HCT116 (cell line): ENCODE data around the gene KCNJ14. TPM values are rescaled to one million over a fixed set of nuclear protein-coding genes. Genes with fewer than 3 reads are reported as not detected.

Source experiments
- ATAC-seq: fragments of 200-7000 bp; cut with Tn5 transposase; 2 replicates; pipeline ENCODE4 v1.9.1; 2020; ENCODE audit warnings: mild to moderate bottlenecking, moderate library complexity
- BruUV-seq: library from RNA; stranded (reverse); fragments of 400-500 nt; replicated peaks from 2 replicates; lab custom pipeline; 2021; lab: Mats Ljungman, UMichigan
- CTCF ChIA-PET: fragments of 300-600 bp; sonication (Branson Sonifier 250); formaldehyde crosslinking; loops from one replicate; lab custom pipeline; 2021; ENCODE audit warnings: antibody characterized with exemption; lab: Charles Lee
- POLR2A ChIA-PET: fragments of 300-600, 350-600 bp; sonication (Branson Sonifier 250); formaldehyde crosslinking; loops from one replicate; lab custom pipeline; 2021; ENCODE audit warnings: antibody characterized with exemption; lab: Charles Lee
- RAD21 ChIA-PET, 2 experiments: fragments of 300-600 bp; sonication (Branson Sonifier 250); formaldehyde crosslinking; loops; one replicate each; lab custom pipeline; 2023; ENCODE audit warnings: low total read pairs in 2 of 2; ENCODE audit not compliant: uncharacterized antibody in 2 of 2, unreplicated experiment in 2 of 2, low non-redundant PET in 1 of 2; lab: Charles Lee
- DNase-seq: peaks from one replicate; pipeline ENCODE4 v3.0.0-alpha.2; 2010; ENCODE audit warnings: low read depth, low spot score
- H2AFZ ChIP-seq: fragments of 200-600 bp; shearing (Covaris generic), sonication (generic); 2 replicates; pipeline ENCODE4 v1.6.1; 2017; ENCODE audit warnings: low read depth, mixed run types, mixed read lengths, antibody characterized with exemption, low read length; ENCODE audit not compliant: poor library complexity, severe bottlenecking
- H3K27ac ChIP-seq: 2 replicates; pipeline ENCODE4 v1.5.1; 2012; ENCODE audit warnings: low read depth, low read length
- H3K27me3 ChIP-seq: fragments of 200-600 bp; sonication (generic); 2 replicates; pipeline ENCODE4 v1.6.1; 2016; ENCODE audit warnings: mixed run types, low read length, mixed read lengths; ENCODE audit not compliant: insufficient read depth
- H3K36me3 ChIP-seq, 2 experiments: fragments of 200-500 bp in 1 of 2; fragments of 200-600 bp in 1 of 2; sonication (Bioruptor generic) in 1 of 2; sonication (generic) in 1 of 2; 2 replicates each; pipeline versions ENCODE4 v1.5.1 to v1.6.1; 2014 to 2016; ENCODE audit warnings: low read length in 2 of 2, inconsistent platforms in 1 of 2, mixed read lengths in 1 of 2, mixed run types in 1 of 2; ENCODE audit not compliant: insufficient read depth in 2 of 2, control insufficient read depth in 1 of 2
- H3K4me1 ChIP-seq, 2 experiments: fragments of 200-600 bp in 1 of 2; sonication (generic) in 1 of 2; 2 replicates each; pipeline versions ENCODE4 v1.5.1 to v1.6.1; 2012 to 2017; ENCODE audit warnings: low read length in 2 of 2, inconsistent platforms in 1 of 2, mild to moderate bottlenecking in 1 of 2, mixed read lengths in 1 of 2, mixed run types in 1 of 2, moderate library complexity in 1 of 2; ENCODE audit not compliant: insufficient read depth in 2 of 2, control insufficient read depth in 1 of 2
- H3K4me2 ChIP-seq: fragments of 200-600 bp; sonication (generic); 2 replicates; pipeline ENCODE4 v1.6.1; 2017; ENCODE audit warnings: mixed run types, low read length, mixed read lengths
- H3K4me3 ChIP-seq, 2 experiments: fragments of 200-600 bp in 1 of 2; sonication (generic) in 1 of 2; replicated peaks in 1 of 2; 2 replicates each; pipeline ENCODE4 v1.5.1; 2011 to 2016; ENCODE audit warnings: low read length in 2 of 2, control low read depth in 1 of 2, low read depth in 1 of 2, mild to moderate bottlenecking in 1 of 2, mixed read lengths in 1 of 2, mixed run types in 1 of 2
- H3K79me2 ChIP-seq: fragments of 200-600 bp; sonication (generic); 2 replicates; pipeline ENCODE4 v1.6.1; 2017; ENCODE audit warnings: mild to moderate bottlenecking, mixed run types, low read length, moderate library complexity, mixed read lengths; ENCODE audit not compliant: insufficient read depth
- H3K9ac ChIP-seq: fragments of 200-600 bp; sonication (generic); 2 replicates; pipeline ENCODE4 v1.6.1; 2016; ENCODE audit warnings: low read length, mixed read lengths
- H3K9me2 ChIP-seq: fragments of 200-600 bp; sonication (generic), shearing (Covaris generic); 2 replicates; pipeline ENCODE4 v1.6.1; 2017; ENCODE audit warnings: mixed run types, mild to moderate bottlenecking, moderate library complexity; ENCODE audit not compliant: insufficient read depth
- H3K9me3 ChIP-seq, 2 experiments: fragments of 200-500 bp in 1 of 2; fragments of 200-600 bp in 1 of 2; sonication (Bioruptor generic) in 1 of 2; sonication (generic) in 1 of 2; 2 replicates each; pipeline ENCODE4 v1.6.1; 2014 to 2017; ENCODE audit warnings: low read length in 2 of 2, mixed read lengths in 2 of 2, inconsistent platforms in 1 of 2, low read depth in 1 of 2, mild to moderate bottlenecking in 1 of 2, mixed run types in 1 of 2, moderate library complexity in 1 of 2; ENCODE audit not compliant: control insufficient read depth in 1 of 2, insufficient read depth in 1 of 2
- H4K20me1 ChIP-seq: fragments of 200-600 bp; sonication (generic), shearing (Covaris generic); 2 replicates; pipeline ENCODE4 v1.6.1; 2017; ENCODE audit warnings: mixed run types, mild to moderate bottlenecking, moderate library complexity; ENCODE audit not compliant: insufficient read depth
- CEBPB ChIP-seq: IDR thresholded peaks from 2 replicates; pipeline ENCODE4 v1.6.1; 2012; ENCODE audit warnings: low read depth
- EZH2 ChIP-seq: fragments of 200-600 bp; sonication (generic); IDR thresholded peaks from 2 replicates; pipeline ENCODE4 v1.6.1; 2017; ENCODE audit warnings: antibody characterized with exemption, mixed run types
- EZH2phosphoT487 ChIP-seq: fragments of 200-600 bp; IDR thresholded peaks from 2 replicates; pipeline ENCODE4 v1.6.1; 2018; ENCODE audit warnings: antibody characterized with exemption, borderline replicate concordance
- FOSL1 ChIP-seq: IDR thresholded peaks from 2 replicates; pipeline ENCODE4 v1.6.1; 2012; ENCODE audit warnings: low read depth
- JUND ChIP-seq: IDR thresholded peaks from 2 replicates; pipeline ENCODE4 v1.6.1; 2012
- POLR2AphosphoS5 ChIP-seq: IDR thresholded peaks from 2 replicates; pipeline ENCODE4 v1.6.1; 2011; ENCODE audit warnings: mild to moderate bottlenecking, low read depth, low read length, moderate library complexity
- RAD21 ChIP-seq: IDR thresholded peaks from 2 replicates; pipeline ENCODE4 v1.6.1; 2012; ENCODE audit warnings: low read depth, mild to moderate bottlenecking
- SP1 ChIP-seq: IDR thresholded peaks from 2 replicates; pipeline ENCODE4 v1.6.1; 2012; ENCODE audit warnings: low read depth
- SRF ChIP-seq: IDR thresholded peaks from 2 replicates; pipeline ENCODE4 v1.6.1; 2012; ENCODE audit warnings: low read depth
- YY1 ChIP-seq: IDR thresholded peaks from 2 replicates; pipeline ENCODE4 v1.6.1; 2011; ENCODE audit warnings: low read length, low read depth, moderate library complexity, mild to moderate bottlenecking; ENCODE audit not compliant: insufficient replicate concordance; ENCODE audit errors: extremely low read depth
- ZBTB33 ChIP-seq: IDR thresholded peaks from 2 replicates; pipeline ENCODE4 v1.6.1; 2011; ENCODE audit warnings: mild to moderate bottlenecking, low read length, moderate library complexity; ENCODE audit not compliant: insufficient replicate concordance; ENCODE audit errors: extremely low read depth
- ZFX ChIP-seq: fragments of 450-650 bp; IDR thresholded peaks from 2 replicates; pipeline ENCODE4 v1.6.1; 2017
- ZNF274 ChIP-seq: fragments of 200-500 bp; sonication (Bioruptor generic); IDR thresholded peaks from 2 replicates; pipeline ENCODE4 v1.6.1; 2014; ENCODE audit warnings: mild to moderate bottlenecking, low read depth, low read length, inconsistent platforms
- intact Hi-C: fragments of 100-400 bp; cut with micrococcal nuclease; formaldehyde crosslinking; loops from 2 replicates; pipeline ENCODE4 v1.10.0; 2022
- total RNA-seq: library from RNA; stranded (reverse); gene quantifications from one replicate; pipeline ENCODE4 v1.2.1, GENCODE V29; 2021; ENCODE audit not compliant: unreplicated experiment
- TF ChIP-seq, protein P1 (sequence below): IDR thresholded peaks from 2 replicates; pipeline ENCODE4 v1.6.1; 2012; ENCODE audit warnings: low read depth

The KCNJ14 gene
- total RNA-seq, 1 experiment from 2014 or later: 2.5 TPM

DNA sequence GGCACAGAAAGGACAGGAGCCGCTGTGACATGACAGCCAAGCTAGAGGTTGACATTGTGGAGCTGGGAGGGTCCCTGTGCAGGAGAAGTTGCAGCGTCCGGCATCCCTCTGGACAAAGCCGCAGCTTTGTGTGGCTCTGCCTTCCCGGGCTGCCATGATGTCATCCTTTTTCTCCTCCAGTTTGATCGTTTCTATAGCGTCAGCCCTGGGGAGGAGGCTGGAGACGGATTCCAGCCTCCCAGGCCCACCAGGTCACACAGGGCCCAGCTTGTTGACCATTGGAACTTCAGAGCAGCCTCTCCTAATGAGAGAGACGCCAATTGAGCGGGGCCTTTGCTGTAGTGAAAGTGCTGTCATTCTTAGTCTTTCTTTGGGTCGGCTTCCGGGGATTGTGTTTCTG, 3.8 kb upstream of the KCNJ14 start:
- H3K27ac ChIP-seq: no peak overlapping the region
- TF ChIP-seq ZNF274 (no peak), RAD21 (no peak), SRF (no peak), ZBTB33 (no peak), EZH2 (no peak), YY1 (no peak), JUND (no peak), CEBPB (no peak), SP1 (no peak), POLR2AphosphoS5 (no peak), ZFX (no peak), EZH2phosphoT487 (no peak), FOSL1 (no peak)
- TF ChIP-seq, protein P1, sequence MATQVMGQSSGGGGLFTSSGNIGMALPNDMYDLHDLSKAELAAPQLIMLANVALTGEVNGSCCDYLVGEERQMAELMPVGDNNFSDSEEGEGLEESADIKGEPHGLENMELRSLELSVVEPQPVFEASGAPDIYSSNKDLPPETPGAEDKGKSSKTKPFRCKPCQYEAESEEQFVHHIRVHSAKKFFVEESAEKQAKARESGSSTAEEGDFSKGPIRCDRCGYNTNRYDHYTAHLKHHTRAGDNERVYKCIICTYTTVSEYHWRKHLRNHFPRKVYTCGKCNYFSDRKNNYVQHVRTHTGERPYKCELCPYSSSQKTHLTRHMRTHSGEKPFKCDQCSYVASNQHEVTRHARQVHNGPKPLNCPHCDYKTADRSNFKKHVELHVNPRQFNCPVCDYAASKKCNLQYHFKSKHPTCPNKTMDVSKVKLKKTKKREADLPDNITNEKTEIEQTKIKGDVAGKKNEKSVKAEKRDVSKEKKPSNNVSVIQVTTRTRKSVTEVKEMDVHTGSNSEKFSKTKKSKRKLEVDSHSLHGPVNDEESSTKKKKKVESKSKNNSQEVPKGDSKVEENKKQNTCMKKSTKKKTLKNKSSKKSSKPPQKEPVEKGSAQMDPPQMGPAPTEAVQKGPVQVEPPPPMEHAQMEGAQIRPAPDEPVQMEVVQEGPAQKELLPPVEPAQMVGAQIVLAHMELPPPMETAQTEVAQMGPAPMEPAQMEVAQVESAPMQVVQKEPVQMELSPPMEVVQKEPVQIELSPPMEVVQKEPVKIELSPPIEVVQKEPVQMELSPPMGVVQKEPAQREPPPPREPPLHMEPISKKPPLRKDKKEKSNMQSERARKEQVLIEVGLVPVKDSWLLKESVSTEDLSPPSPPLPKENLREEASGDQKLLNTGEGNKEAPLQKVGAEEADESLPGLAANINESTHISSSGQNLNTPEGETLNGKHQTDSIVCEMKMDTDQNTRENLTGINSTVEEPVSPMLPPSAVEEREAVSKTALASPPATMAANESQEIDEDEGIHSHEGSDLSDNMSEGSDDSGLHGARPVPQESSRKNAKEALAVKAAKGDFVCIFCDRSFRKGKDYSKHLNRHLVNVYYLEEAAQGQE: no peak
- intact Hi-C loops: no loop called here
- no peaks in the 10 kb centered on the region; the same call in 1 of the 2 replicates for H4K20me1 ChIP-seq
- BruUV-seq: no TSS peak
- no peak overlapping the region for H3K4me2 ChIP-seq
- H3K4me3 ChIP-seq: no peak overlapping the region
- peaks cover 0 to 3% of the 10 kb centered on the region in 2 experiments; a peak in 1 of 4 replicates for H3K4me1 ChIP-seq
- H2AFZ ChIP-seq: no peak overlapping the region
- no peaks in the 10 kb centered on the region for H3K9me3 ChIP-seq
- peaks cover 94% of the 10 kb centered on the region for H3K79me2 ChIP-seq
- no peak overlapping the region for H3K9ac ChIP-seq
- RAD21 ChIA-PET: no interaction called here
- POLR2A ChIA-PET: no interaction called here
- DNase-seq (no peak), ATAC-seq (no peak)
- H3K9me2 ChIP-seq: no peaks in the 10 kb centered on the region
- no peaks in the 10 kb centered on the region for H3K27me3 ChIP-seq
- CTCF ChIA-PET: no interaction called here
- H3K36me3 ChIP-seq: peaks cover 29 to 83% of the 10 kb centered on the region in 2 experiments
